ENCODE measurements around the gene GFER. TPM values are rescaled to one million over a fixed set of nuclear protein-coding genes. Genes with fewer than 3 reads are reported as not detected.
A peak's percentile ranks its signal among the peaks of the same experiment; 100 is the strongest.

GFER gene
- total and polyA plus RNA-seq, 4 donors, result 11.3 to 44.2 (median 22.9) TPM

GRCh38 chr16:1942047-1942809, 41.8 kb upstream of the GFER start:
- no peaks in the 10 kb centered on the region for H3K9me3 ChIP-seq (ENCODE audit: control insufficient read depth, low read length)
- H3K27ac ChIP-seq (ENCODE audit: low read depth in 1 of 2, low read length in 2 of 2), result peak overlapping the region in 1 of 2 donors; percentile 6
- WGBS, 2 donors, result 7 to 8% methylated on average over 8 to 17 of the region's 17 CpGs
- DNase-seq (peak in 1 of 2 donors; percentile 78), ATAC-seq (ENCODE audit: low FRiP score) (peak; percentile 31)
- H3K27me3 ChIP-seq (ENCODE audit: control insufficient read depth in 1 of 2, insufficient read depth in 2 of 2, low read length in 1 of 2), result no peaks in the 10 kb centered on the region
- intact Hi-C loops (cut with DNase I), result no loop called here
- peaks cover 0 to 4% of the 10 kb centered on the region in 2 donors for H3K36me3 ChIP-seq (ENCODE audit: control insufficient read depth in 1 of 2, insufficient read depth in 2 of 2, low read length in 1 of 2)
- peak overlapping the region; percentile 7 to 64 for H3K4me3 ChIP-seq (ENCODE audit: low read length in 2 of 2)
- H3K4me1 ChIP-seq (ENCODE audit: control insufficient read depth in 1 of 2, insufficient read depth in 2 of 2, low read length in 2 of 2), result no peaks in the 10 kb centered on the region

- Histone ChIP-seq H3K4me3 (ENCODE audit: low read length in 2 of 2) (peak within 1 kb of the TSS; percentile 28 to 64), H3K4me1 (ENCODE audit: control insufficient read depth in 1 of 2, insufficient read depth in 2 of 2, low read length in 2 of 2) (no peaks in the 10 kb centered on the region), H3K36me3 (ENCODE audit: control insufficient read depth in 1 of 2, insufficient read depth in 2 of 2, low read length in 1 of 2) (peaks cover 0 to 4% of the 10 kb centered on the region in 2 donors), H3K27ac (ENCODE audit: low read depth in 1 of 2, low read length in 2 of 2) (peak within 1 kb of the TSS in 1 of 2 donors; percentile 6), H3K9me3 (ENCODE audit: control insufficient read depth, low read length) (no peaks in the 10 kb centered on the region), H3K27me3 (ENCODE audit: control insufficient read depth in 1 of 2, insufficient read depth in 2 of 2, low read length in 1 of 2) (no peaks in the 10 kb centered on the region)
- intact Hi-C loops (cut with DNase I), result no loop called here
- ATAC-seq (ENCODE audit: low FRiP score) (peak; percentile 97), DNase-seq (peak; percentile 100)
- WGBS, 2 donors, result 0 to 2% methylated on average over 73 to 77 of the region's 77 CpGs
Observed at GRCh38 chr16:1942810-1943726, 40.9 kb upstream of the GFER start, which contains the start of gene MSRB1. TSS of gene MSRB1 (minus strand) at chr16:1943199. CDS start at chr16:1943156, 43 bp downstream.

GRCh38 chr16:1944612-1945199, 39.3 kb upstream of the GFER start:
- DNase-seq, result peak in 1 of 2 donors; percentile 60
- H3K36me3 ChIP-seq (ENCODE audit: control insufficient read depth in 1 of 2, insufficient read depth in 2 of 2, low read length in 1 of 2), result no peaks in the 10 kb centered on the region

GRCh38 chr16:1945559-1946391, 38.2 kb upstream of the GFER start:
- Histone ChIP-seq H3K4me1 (ENCODE audit: control insufficient read depth in 1 of 2, insufficient read depth in 2 of 2, low read length in 2 of 2) (no peaks in the 10 kb centered on the region), H3K36me3 (ENCODE audit: control insufficient read depth in 1 of 2, insufficient read depth in 2 of 2, low read length in 1 of 2) (no peaks in the 10 kb centered on the region), H3K27me3 (ENCODE audit: control insufficient read depth in 1 of 2, insufficient read depth in 2 of 2, low read length in 1 of 2) (no peaks in the 10 kb centered on the region), H3K27ac (ENCODE audit: low read depth in 1 of 2, low read length in 2 of 2) (no peak overlapping the region), H3K9me3 (ENCODE audit: control insufficient read depth, low read length) (no peaks in the 10 kb centered on the region), H3K4me3 (ENCODE audit: low read length in 2 of 2) (no peak overlapping the region)
- DNase-seq, result peak in 1 of 2 donors; percentile 58
- no peak for ATAC-seq (ENCODE audit: low FRiP score)
- intact Hi-C loops (cut with DNase I), result no loop called here
- WGBS, 2 donors, result 85 to 87% methylated on average over 19 of the region's 19 CpGs

More at GRCh38 chr16:1944612-1945199, 39.3 kb upstream of the GFER start:
- H3K4me1 ChIP-seq (ENCODE audit: control insufficient read depth in 1 of 2, insufficient read depth in 2 of 2, low read length in 2 of 2), result no peaks in the 10 kb centered on the region
- intact Hi-C loops (cut with DNase I), result no loop called here
- 93% methylated on average over 20 to 21 of the region's 21 CpGs for WGBS, 2 donors
- ATAC-seq (ENCODE audit: low FRiP score), result no peak
- H3K27me3 ChIP-seq (ENCODE audit: control insufficient read depth in 1 of 2, insufficient read depth in 2 of 2, low read length in 1 of 2), result no peaks in the 10 kb centered on the region
- H3K9me3 ChIP-seq (ENCODE audit: control insufficient read depth, low read length), result no peaks in the 10 kb centered on the region
- no peak overlapping the region for H3K4me3 ChIP-seq (ENCODE audit: low read length in 2 of 2)
- H3K27ac ChIP-seq (ENCODE audit: low read depth in 1 of 2, low read length in 2 of 2), result no peak overlapping the region

- 88 to 89% methylated on average over 38 of the region's 38 CpGs for WGBS, 2 donors
- no peak overlapping the region for H3K4me3 ChIP-seq (ENCODE audit: low read length in 2 of 2)
- no peak overlapping the region for H3K27ac ChIP-seq (ENCODE audit: low read depth in 1 of 2, low read length in 2 of 2)
- intact Hi-C loops (cut with DNase I), result no loop called here
- no peaks in the 10 kb centered on the region for H3K36me3 ChIP-seq (ENCODE audit: control insufficient read depth in 1 of 2, insufficient read depth in 2 of 2, low read length in 1 of 2)
- no peaks in the 10 kb centered on the region for H3K27me3 ChIP-seq (ENCODE audit: control insufficient read depth in 1 of 2, insufficient read depth in 2 of 2, low read length in 1 of 2)
- ATAC-seq (ENCODE audit: low FRiP score) (no peak), DNase-seq (peak in 1 of 2 donors; percentile 73)
- H3K4me1 ChIP-seq (ENCODE audit: control insufficient read depth in 1 of 2, insufficient read depth in 2 of 2, low read length in 2 of 2), result no peaks in the 10 kb centered on the region
- H3K9me3 ChIP-seq (ENCODE audit: control insufficient read depth, low read length), result no peaks in the 10 kb centered on the region
Observed at GRCh38 chr16:1946495-1947368, 37.3 kb upstream of the GFER start.

GRCh38 chr16:1947369-1947670, 36.7 kb upstream of the GFER start:
- H3K4me1 ChIP-seq (ENCODE audit: control insufficient read depth in 1 of 2, insufficient read depth in 2 of 2, low read length in 2 of 2), result no peaks in the 10 kb centered on the region
- intact Hi-C loops (cut with DNase I), result no loop called here

GRCh38 chr16:1949507-1949906, 34.5 kb upstream of the GFER start:
- H3K36me3 ChIP-seq (ENCODE audit: control insufficient read depth in 1 of 2, insufficient read depth in 2 of 2, low read length in 1 of 2), result no peaks in the 10 kb centered on the region
- no peak for DNase-seq
- ATAC-seq (ENCODE audit: low FRiP score), result no peak
- no peaks in the 10 kb centered on the region for H3K4me1 ChIP-seq (ENCODE audit: control insufficient read depth in 1 of 2, insufficient read depth in 2 of 2, low read length in 2 of 2)
- H3K9me3 ChIP-seq (ENCODE audit: control insufficient read depth, low read length), result no peaks in the 10 kb centered on the region
- intact Hi-C loops (cut with DNase I), result no loop called here
- WGBS, 2 donors, result 88 to 90% methylated on average over 11 of the region's 11 CpGs
- H3K4me3 ChIP-seq (ENCODE audit: low read length in 2 of 2), result no peak overlapping the region
- H3K27ac ChIP-seq (ENCODE audit: low read depth in 1 of 2, low read length in 2 of 2), result no peak overlapping the region
- no peaks in the 10 kb centered on the region for H3K27me3 ChIP-seq (ENCODE audit: control insufficient read depth in 1 of 2, insufficient read depth in 2 of 2, low read length in 1 of 2)

More at GRCh38 chr16:1947369-1947670, 36.7 kb upstream of the GFER start:
- no peak overlapping the region for H3K4me3 ChIP-seq (ENCODE audit: low read length in 2 of 2)
- H3K27me3 ChIP-seq (ENCODE audit: control insufficient read depth in 1 of 2, insufficient read depth in 2 of 2, low read length in 1 of 2), result no peaks in the 10 kb centered on the region
- ATAC-seq (ENCODE audit: low FRiP score), result no peak
- no peaks in the 10 kb centered on the region for H3K9me3 ChIP-seq (ENCODE audit: control insufficient read depth, low read length)
- no peak overlapping the region for H3K27ac ChIP-seq (ENCODE audit: low read depth in 1 of 2, low read length in 2 of 2)
- WGBS, 2 donors, result 87 to 90% methylated on average over 9 of the region's 9 CpGs
- DNase-seq, result peak in 1 of 2 donors; percentile 37
- no peaks in the 10 kb centered on the region for H3K36me3 ChIP-seq (ENCODE audit: control insufficient read depth in 1 of 2, insufficient read depth in 2 of 2, low read length in 1 of 2)

Data from aorta (tissue), 5 donors.